PC-3 (cell line): ENCODE measurements around the gene ALG12.

Experiments used
- EZH2 ChIP-seq: fragments of 300-600 bp; sonication (generic); IDR thresholded peaks from one replicate; pipeline ENCODE4 v1.6.1; 2017; ENCODE audit warnings: antibody characterized with exemption, mild to moderate bottlenecking, low read length; ENCODE audit not compliant: unreplicated experiment
- TF ChIP-seq, protein P1 (sequence below): fragments of 300-600 bp; sonication (generic); conservative IDR thresholded peaks from 2 replicates; pipeline ENCODE4 v1.5.1; 2017; ENCODE audit warnings: antibody characterized with exemption, low read depth, mild to moderate bottlenecking, low read length

DNA sequence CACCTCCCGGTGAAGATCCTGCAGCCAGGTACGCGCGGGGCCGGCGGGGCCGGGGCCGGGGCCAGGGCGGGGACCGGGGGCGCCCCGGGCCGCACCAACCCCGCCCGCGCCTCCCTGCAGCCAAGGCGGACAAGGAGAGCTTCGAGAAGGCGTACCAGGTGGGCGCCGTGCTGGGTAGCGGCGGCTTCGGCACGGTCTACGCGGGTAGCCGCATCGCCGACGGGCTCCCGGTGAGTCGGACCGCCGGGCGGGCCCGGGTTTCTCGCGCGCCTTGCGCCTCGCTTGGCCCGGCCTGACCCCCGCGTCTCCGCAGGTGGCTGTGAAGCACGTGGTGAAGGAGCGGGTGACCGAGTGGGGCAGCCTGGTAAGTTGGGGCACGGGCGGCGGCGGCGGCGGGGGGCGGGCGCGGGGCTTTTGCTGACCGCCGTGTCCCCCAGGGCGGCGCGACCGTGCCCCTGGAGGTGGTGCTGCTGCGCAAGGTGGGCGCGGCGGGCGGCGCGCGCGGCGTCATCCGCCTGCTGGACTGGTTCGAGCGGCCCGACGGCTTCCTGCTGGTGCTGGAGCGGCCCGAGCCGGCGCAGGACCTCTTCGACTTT lies 42.9 kb upstream of the ALG12 start:
- TF ChIP-seq, protein P1, sequence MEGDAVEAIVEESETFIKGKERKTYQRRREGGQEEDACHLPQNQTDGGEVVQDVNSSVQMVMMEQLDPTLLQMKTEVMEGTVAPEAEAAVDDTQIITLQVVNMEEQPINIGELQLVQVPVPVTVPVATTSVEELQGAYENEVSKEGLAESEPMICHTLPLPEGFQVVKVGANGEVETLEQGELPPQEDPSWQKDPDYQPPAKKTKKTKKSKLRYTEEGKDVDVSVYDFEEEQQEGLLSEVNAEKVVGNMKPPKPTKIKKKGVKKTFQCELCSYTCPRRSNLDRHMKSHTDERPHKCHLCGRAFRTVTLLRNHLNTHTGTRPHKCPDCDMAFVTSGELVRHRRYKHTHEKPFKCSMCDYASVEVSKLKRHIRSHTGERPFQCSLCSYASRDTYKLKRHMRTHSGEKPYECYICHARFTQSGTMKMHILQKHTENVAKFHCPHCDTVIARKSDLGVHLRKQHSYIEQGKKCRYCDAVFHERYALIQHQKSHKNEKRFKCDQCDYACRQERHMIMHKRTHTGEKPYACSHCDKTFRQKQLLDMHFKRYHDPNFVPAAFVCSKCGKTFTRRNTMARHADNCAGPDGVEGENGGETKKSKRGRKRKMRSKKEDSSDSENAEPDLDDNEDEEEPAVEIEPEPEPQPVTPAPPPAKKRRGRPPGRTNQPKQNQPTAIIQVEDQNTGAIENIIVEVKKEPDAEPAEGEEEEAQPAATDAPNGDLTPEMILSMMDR: no peak
- no peak for TF ChIP-seq EZH2
